AG04450 (cell line): ENCODE data around the gene KIDINS220. TPM values are rescaled to one million over a fixed set of nuclear protein-coding genes. Genes with fewer than 3 reads are reported as not detected.
A peak's percentile ranks its signal among the peaks of the same experiment; 100 is the strongest.

Experiments
- CTCF ChIA-PET: fragments of 300-600, 350-600 bp; formaldehyde crosslinking; extraction: SDS; loops from one replicate; lab custom pipeline; 2022; ENCODE audit warnings: antibody characterized with exemption, inconsistent platforms; lab: Charles Lee
- POLR2A ChIA-PET: fragments of 350-600 bp; formaldehyde crosslinking; extraction: SDS; loops from one replicate; lab custom pipeline; 2021; ENCODE audit warnings: antibody characterized with exemption, inconsistent platforms; lab: Yijun Ruan, JAX
- DNase-seq: peaks from one replicate; pipeline ENCODE4 v3.0.0-alpha.2; 2011; ENCODE audit warnings: low read depth, low spot score
- H3K27ac ChIP-seq: one replicate; pipeline ENCODE4 v1.5.1; 2012; ENCODE audit warnings: low read depth, low read length, control low read depth
- H3K27me3 ChIP-seq: one replicate; pipeline ENCODE4 v1.6.0; 2012; ENCODE audit warnings: low read length; ENCODE audit not compliant: control insufficient read depth, insufficient read depth
- H3K4me3 ChIP-seq: 2 replicates; pipeline ENCODE4 v1.5.1; 2011; ENCODE audit warnings: mild to moderate bottlenecking, low read depth, low read length, control low read depth
- H3K9me3 ChIP-seq: 2 replicates; pipeline ENCODE4 v1.5.1; 2012; ENCODE audit warnings: low read length; ENCODE audit not compliant: control insufficient read depth, insufficient read depth
- polyA plus RNA-seq: library from polyadenylated mRNA; depleted of rRNA; stranded (reverse); fragments of >200 nt; gene quantifications from 2 replicates; pipeline ENCODE4 v1.2.3, GENCODE V29; 2011
- TF ChIP-seq, protein P1 (sequence below): IDR thresholded peaks from 2 replicates; pipeline ENCODE4 v1.5.1; 2011; ENCODE audit warnings: low read depth, low read length, control low read depth, inconsistent platforms

Gene KIDINS220
- polyA plus RNA-seq, 1 experiment = 64.7 TPM

DNA sequence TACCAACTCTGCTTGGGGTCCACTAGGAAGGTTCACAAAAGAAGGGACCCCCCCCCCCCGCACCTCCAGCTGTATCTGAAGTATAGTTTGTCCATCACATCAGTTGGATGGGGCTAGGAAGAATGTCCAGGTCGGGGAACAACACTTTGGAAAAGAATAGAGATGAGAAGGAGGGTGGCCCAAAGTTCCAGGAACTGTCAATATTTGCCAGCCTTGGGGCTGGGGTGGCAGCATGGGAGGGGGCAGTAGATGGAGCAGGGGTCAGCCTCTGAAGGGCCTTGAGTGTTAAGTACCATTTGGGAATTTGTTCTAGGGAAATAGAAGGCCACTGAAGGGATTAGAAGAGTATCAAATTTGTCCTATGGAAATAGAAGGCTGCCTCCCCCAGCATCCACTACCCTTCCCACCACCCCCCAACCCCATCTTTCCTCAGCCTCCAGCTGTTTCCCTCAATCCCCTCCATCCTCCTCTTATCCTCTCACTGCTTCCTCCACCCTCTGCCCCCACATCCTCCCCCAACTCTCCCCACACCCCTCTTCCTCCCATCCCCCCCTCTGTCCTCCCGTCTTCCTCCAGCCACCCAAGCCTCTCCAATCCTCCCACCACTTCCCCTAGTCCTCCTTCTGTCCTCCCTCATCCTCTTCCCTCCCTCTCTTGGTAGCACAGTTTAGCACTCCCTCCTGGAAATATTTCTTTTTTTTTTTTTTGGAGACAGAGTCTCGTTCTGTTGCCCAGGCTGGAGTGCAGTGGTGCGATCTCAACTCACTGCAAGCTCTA lies 2.0 kb upstream of the KIDINS220 start:
- CTCF ChIA-PET = no interaction called here
- Histone ChIP-seq H3K4me3 (no peak overlapping the region), H3K9me3 (no peaks in the 10 kb centered on the region), H3K27ac (no peak overlapping the region), H3K27me3 (no peaks in the 10 kb centered on the region)
- no peak for DNase-seq
- TF ChIP-seq, protein P1, sequence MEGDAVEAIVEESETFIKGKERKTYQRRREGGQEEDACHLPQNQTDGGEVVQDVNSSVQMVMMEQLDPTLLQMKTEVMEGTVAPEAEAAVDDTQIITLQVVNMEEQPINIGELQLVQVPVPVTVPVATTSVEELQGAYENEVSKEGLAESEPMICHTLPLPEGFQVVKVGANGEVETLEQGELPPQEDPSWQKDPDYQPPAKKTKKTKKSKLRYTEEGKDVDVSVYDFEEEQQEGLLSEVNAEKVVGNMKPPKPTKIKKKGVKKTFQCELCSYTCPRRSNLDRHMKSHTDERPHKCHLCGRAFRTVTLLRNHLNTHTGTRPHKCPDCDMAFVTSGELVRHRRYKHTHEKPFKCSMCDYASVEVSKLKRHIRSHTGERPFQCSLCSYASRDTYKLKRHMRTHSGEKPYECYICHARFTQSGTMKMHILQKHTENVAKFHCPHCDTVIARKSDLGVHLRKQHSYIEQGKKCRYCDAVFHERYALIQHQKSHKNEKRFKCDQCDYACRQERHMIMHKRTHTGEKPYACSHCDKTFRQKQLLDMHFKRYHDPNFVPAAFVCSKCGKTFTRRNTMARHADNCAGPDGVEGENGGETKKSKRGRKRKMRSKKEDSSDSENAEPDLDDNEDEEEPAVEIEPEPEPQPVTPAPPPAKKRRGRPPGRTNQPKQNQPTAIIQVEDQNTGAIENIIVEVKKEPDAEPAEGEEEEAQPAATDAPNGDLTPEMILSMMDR = no peak
- POLR2A ChIA-PET = no interaction called here

GRCh38 chr2:8837795-8838140 lies 355 bp upstream of the KIDINS220 start:
- ChIA-PET POLR2A (interaction anchor here (0.6 to 0.7 kb wide), 2 partner anchors 25 to 152 kb away, joined by 3 to 5 read pairs; no protein-coding TSS in a partner anchor), CTCF (no interaction called here)
- 0 out of 2 replicates have a peak overlapping the region, but pooled peaks have one; percentile 0 for H3K4me3 ChIP-seq
- H3K27me3 ChIP-seq = no peaks in the 10 kb centered on the region
- H3K27ac ChIP-seq = no peak overlapping the region
- no peaks in the 10 kb centered on the region for H3K9me3 ChIP-seq
- TF ChIP-seq, protein P1 = no peak
- no peak for DNase-seq

GRCh38 chr2:8835279-8835678 lies 2.1 kb downstream of the KIDINS220 start:
- CTCF ChIA-PET = no interaction called here
- DNase-seq = no peak
- POLR2A ChIA-PET = no interaction called here
- TF ChIP-seq, protein P1 = no peak
- H3K27me3 ChIP-seq = no peaks in the 10 kb centered on the region
- no peaks in the 10 kb centered on the region for H3K9me3 ChIP-seq
- H3K27ac ChIP-seq = no peak overlapping the region
- no peak overlapping the region for H3K4me3 ChIP-seq

- CTCF ChIA-PET = interaction anchor here (0.7 to 0.8 kb wide), 2 partner anchors 35 to 320 kb away, joined by 5 to 6 read pairs; no protein-coding TSS in a partner anchor
- Histone ChIP-seq H3K9me3 (no peaks in the 10 kb centered on the region), H3K27ac (no peak overlapping the region), H3K27me3 (no peaks in the 10 kb centered on the region), H3K4me3 (no peak overlapping the region)
- DNase-seq = no peak
- TF ChIP-seq, protein P1 = no peak
- POLR2A ChIA-PET = no interaction called here
These were observed 3.6 kb downstream of the KIDINS220 start for GRCh38 chr2:8833853-8834252.

DNA sequence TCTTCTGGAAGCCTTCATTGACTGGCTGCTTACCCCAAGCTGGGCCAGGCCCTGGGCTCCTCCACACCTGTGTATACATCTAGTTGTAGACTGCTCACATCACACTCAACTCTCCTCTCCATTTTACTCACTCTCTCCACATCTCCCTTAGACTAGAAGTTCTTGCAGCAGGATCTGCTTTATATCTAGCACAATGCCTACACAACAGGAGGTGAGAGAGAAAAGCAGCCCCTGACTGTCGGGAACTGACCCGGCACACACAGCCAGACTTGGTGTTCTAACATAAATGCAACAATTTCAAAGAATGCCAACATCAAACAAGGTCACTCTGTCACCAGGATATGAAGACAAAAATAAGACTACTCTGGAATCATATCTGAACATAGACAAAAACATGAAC lies 5.9 kb downstream of the KIDINS220 start:
- CTCF ChIA-PET = no interaction called here
- DNase-seq = no peak
- POLR2A ChIA-PET = no interaction called here
- no peak overlapping the region for H3K27ac ChIP-seq
- TF ChIP-seq, protein P1 = no peak
- H3K4me3 ChIP-seq = no peak overlapping the region
- no peaks in the 10 kb centered on the region for H3K27me3 ChIP-seq
- no peaks in the 10 kb centered on the region for H3K9me3 ChIP-seq
